Kidney (tissue), 14 donors: Measurements from ENCODE around the gene RAP1GDS1. TPM values are rescaled to one million over a fixed set of nuclear protein-coding genes. Genes with fewer than 3 reads are reported as not detected.
"Not testable (repeated sequence)": the region's sequence is repeated elsewhere in the genome, so short reads cannot be mapped to it uniquely, and the experiment has no call there.

Source experiments
- DNase-seq, 5 donors: peaks; one replicate each; pipeline ENCODE4 v3.0.0-alpha.2; 2013 to 2020
- FAIRE-seq: peaks from 2 replicates; lab custom pipeline; 2012; peaks lifted over from hg19 to GRCh38; lab: Jason Lieb, UNC
- H3K27ac ChIP-seq, 2 donors: one replicate each; pipeline ENCODE4 v1.7.0; 2013; ENCODE audit warnings: low read depth in 2 of 2, low read length in 2 of 2, inconsistent platforms in 1 of 2
- H3K27me3 ChIP-seq: one replicate; pipeline ENCODE4 v1.7.1; 2013; ENCODE audit warnings: low read length, inconsistent platforms; ENCODE audit not compliant: control insufficient read depth, insufficient read depth
- H3K36me3 ChIP-seq, 3 donors: one replicate each; pipeline versions ENCODE4 v1.7.0 to v1.7.1; 2013; ENCODE audit warnings: low read length in 3 of 3, control low read depth in 1 of 3, inconsistent platforms in 1 of 3; ENCODE audit not compliant: insufficient read depth in 3 of 3, control insufficient read depth in 2 of 3
- H3K4me1 ChIP-seq, 3 donors: one replicate each; pipeline versions ENCODE4 v1.7.0 to v1.7.1; 2013; ENCODE audit warnings: low read length in 3 of 3, inconsistent platforms in 1 of 3, low read depth in 1 of 3; ENCODE audit not compliant: control insufficient read depth in 2 of 3, insufficient read depth in 2 of 3
- H3K4me3 ChIP-seq, 3 donors: one replicate each; pipeline versions ENCODE4 v1.7.0 to v1.8.1; 2013; ENCODE audit warnings: low read length in 3 of 3, control low read depth in 1 of 3, inconsistent platforms in 1 of 3
- H3K9ac ChIP-seq, 3 donors: one replicate each; pipeline versions ENCODE4 v1.7.0 to v1.7.1; 2013; ENCODE audit warnings: low read length in 3 of 3, control low read depth in 1 of 3, inconsistent platforms in 1 of 3
- H3K9me3 ChIP-seq, 3 donors: one replicate each; pipeline versions ENCODE4 v1.7.0 to v1.7.1; 2013; ENCODE audit warnings: low read length in 3 of 3, control low read depth in 1 of 3, inconsistent platforms in 1 of 3; ENCODE audit not compliant: control insufficient read depth in 2 of 3, insufficient read depth in 1 of 3
- CTCF ChIP-seq: IDR thresholded peaks from 3 replicates; pipeline ENCODE4 v1.5.1; 2012; ENCODE audit warnings: mild to moderate bottlenecking, moderate library complexity, borderline replicate concordance; ENCODE audit not compliant: insufficient read depth; ENCODE audit errors: extremely low read depth
- intact Hi-C: fragments of 100-400 bp; cut with DNase I; formaldehyde crosslinking; loops from one replicate; pipeline ENCODE4 v1.11.1; 2022
- polyA plus RNA-seq: library from polyadenylated mRNA; stranded (reverse); fragments of 350-450 nt; fragmentation: Illumina TruSeq; extraction: RNeasy Lipid Tissue Mini Kit (QIAGEN cat#74804); gene quantifications from one replicate; pipeline ENCODE4 v1.2.3, GENCODE V29; 2014; ENCODE audit warnings: low read depth, low replicate concordance; ENCODE audit not compliant: insufficient read depth
- total RNA-seq: library from RNA; stranded (reverse); fragmentation: NEBNext Ultra II Directional; extraction: Animal tissue kit (Norgen Biotek cat#: 25700); gene quantifications from one replicate; pipeline ENCODE4 v1.2.1, GENCODE V29; 2021
- donor health status: control.
- donor health status: control.
- donor health status: control.
- donor health status: control.
- donor health status: control.
- donor health status: DM: yes; HTN: yes; CAD: no.
- donor health status: Normal renal cell carcinoma (clear cell type).

The RAP1GDS1 gene
- total and polyA plus RNA-seq, 2 donors from 2014 or later = 23.0 to 42.2 TPM

- DNase-seq = no peak
- H3K9me3 ChIP-seq = no peaks in the 10 kb centered on the region
- H3K9ac ChIP-seq = no peak overlapping the region
- no peak for TF ChIP-seq CTCF
- H3K4me3 ChIP-seq = no peak overlapping the region
- no peak overlapping the region for H3K27ac ChIP-seq
- intact Hi-C loops = no loop called here
- H3K36me3 ChIP-seq = no peaks in the 10 kb centered on the region
- FAIRE-seq = no peak
- H3K4me1 ChIP-seq = no peaks in the 10 kb centered on the region
- H3K27me3 ChIP-seq = no peaks in the 10 kb centered on the region
These were observed 65.0 kb downstream of the RAP1GDS1 start for GRCh38 chr4:98326168-98326567.

- H3K4me1 ChIP-seq = no peaks in the 10 kb centered on the region
- no peaks in the 10 kb centered on the region for H3K27me3 ChIP-seq
- no peak for TF ChIP-seq CTCF
- FAIRE-seq = no peak
- intact Hi-C loops = no loop called here
- no peak overlapping the region for H3K27ac ChIP-seq
- H3K4me3 ChIP-seq = no peak overlapping the region
- no peaks in the 10 kb centered on the region for H3K36me3 ChIP-seq
- DNase-seq = no peak
- H3K9ac ChIP-seq = no peak overlapping the region
- peaks cover 0 to 6% (median 0%) of the 10 kb centered on the region in 3 donors for H3K9me3 ChIP-seq
These were observed 66.5 kb downstream of the RAP1GDS1 start for GRCh38 chr4:98327694-98328093.

GRCh38 chr4:98329879-98330640 is 68.9 kb downstream of the RAP1GDS1 start:
- FAIRE-seq, H3K36me3 ChIP-seq, H3K4me1 ChIP-seq, H3K9ac ChIP-seq, H3K27me3 ChIP-seq, H3K27ac ChIP-seq, intact Hi-C loops, H3K4me3 ChIP-seq: not testable (repeated sequence)
- peaks cover 0 to 14% (median 0%) of the 10 kb centered on the region in 3 donors for H3K9me3 ChIP-seq
- peak in 1 of 5 donors; percentile 56 for DNase-seq

GRCh38 chr4:98332017-98332416 is 70.8 kb downstream of the RAP1GDS1 start:
- H3K4me1 ChIP-seq = no peaks in the 10 kb centered on the region
- DNase-seq = no peak
- no peak overlapping the region for H3K4me3 ChIP-seq
- no peak overlapping the region for H3K27ac ChIP-seq
- H3K9ac ChIP-seq = no peak overlapping the region
- no peak for FAIRE-seq
- intact Hi-C loops = no loop called here
- peaks cover 0 to 14% (median 0%) of the 10 kb centered on the region in 3 donors for H3K9me3 ChIP-seq
- no peak for TF ChIP-seq CTCF
- no peaks in the 10 kb centered on the region for H3K36me3 ChIP-seq
- H3K27me3 ChIP-seq = no peaks in the 10 kb centered on the region
